GM12875 (cell line): ENCODE results near the gene VPS35L.

Experiments used
- H3K4me3 ChIP-seq: one replicate; pipeline ENCODE4 v1.5.1; 2011; ENCODE audit warnings: low read depth, low read length, control low read depth
- CTCF ChIP-seq: IDR thresholded peaks from 2 replicates; pipeline ENCODE4 v1.5.1; 2011; ENCODE audit warnings: low read depth, mild to moderate bottlenecking, control low read depth, inconsistent platforms, low read length, moderate library complexity, borderline replicate concordance; ENCODE audit not compliant: insufficient read depth

Gene VPS35L

GRCh38 chr16:19595043-19595767 lies 39.7 kb downstream of the VPS35L start:
- TF ChIP-seq CTCF: no peak
- no peak overlapping the region for H3K4me3 ChIP-seq

GRCh38 chr16:19598805-19599510 lies 43.5 kb downstream of the VPS35L start:
- no peak for TF ChIP-seq CTCF
- H3K4me3 ChIP-seq: no peak overlapping the region

GRCh38 chr16:19599968-19600716 lies 44.6 kb downstream of the VPS35L start:
- no peak for TF ChIP-seq CTCF
- H3K4me3 ChIP-seq: no peak overlapping the region

- no peak overlapping the region for H3K4me3 ChIP-seq
- TF ChIP-seq CTCF: peak; percentile 41; the same call in 1 of the 2 replicates
Measured at GRCh38 chr16:19601083-19601976, 45.8 kb downstream of the VPS35L start.

- no peak overlapping the region for H3K4me3 ChIP-seq
- no peak for TF ChIP-seq CTCF
Measured at GRCh38 chr16:19604911-19605310, 49.4 kb downstream of the VPS35L start.

- no peak for TF ChIP-seq CTCF
- H3K4me3 ChIP-seq: no peak overlapping the region
Measured at GRCh38 chr16:19605701-19606100, 50.2 kb downstream of the VPS35L start.
